HG03575 (cell line): ENCODE measurements around the gene MISP.
"Not testable (repeated sequence)": the region's sequence is repeated elsewhere in the genome, so short reads cannot be mapped to it uniquely, and the experiment has no call there.

Experiments
- ATAC-seq: cut with Tn5 transposase; IDR thresholded peaks from one replicate; pipeline ENCODE4 v1.9.1; 2021; ENCODE audit not compliant: unreplicated experiment, insufficient number of reproducible peaks, low FRiP score; ENCODE audit errors: extremely low read depth

Gene MISP

DNA sequence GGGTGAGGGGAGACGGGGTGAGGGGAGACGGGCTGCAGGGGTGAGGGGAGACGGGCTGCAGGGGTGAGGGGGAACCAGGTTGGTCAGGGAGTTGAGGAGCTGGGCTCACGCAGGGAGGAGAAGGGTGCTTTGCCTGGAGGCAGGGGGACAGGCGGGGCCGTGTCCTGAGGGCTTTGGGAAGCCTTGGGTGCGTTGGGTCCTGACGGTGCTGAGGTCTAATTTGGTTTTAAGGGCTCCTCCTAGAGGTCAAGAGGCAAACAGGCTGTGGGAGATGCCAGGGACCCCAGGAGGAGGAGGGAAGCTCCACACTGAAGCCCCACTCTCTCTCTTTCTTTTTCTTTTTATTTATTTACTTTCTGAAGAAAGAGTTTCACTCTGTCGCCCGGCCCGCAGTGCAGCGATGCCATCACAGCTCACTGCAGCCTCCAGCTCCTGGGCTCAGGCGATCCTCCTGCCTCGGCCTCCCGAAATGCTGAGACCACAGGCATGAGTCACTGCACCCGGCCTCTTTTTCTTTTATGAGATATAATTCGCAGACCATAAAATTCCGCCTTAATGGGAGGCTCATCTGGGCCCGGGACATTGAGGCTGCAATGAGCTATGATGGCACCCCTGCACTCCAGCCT is 9.3 kb upstream of the MISP start:
- ATAC-seq = no peak

DNA sequence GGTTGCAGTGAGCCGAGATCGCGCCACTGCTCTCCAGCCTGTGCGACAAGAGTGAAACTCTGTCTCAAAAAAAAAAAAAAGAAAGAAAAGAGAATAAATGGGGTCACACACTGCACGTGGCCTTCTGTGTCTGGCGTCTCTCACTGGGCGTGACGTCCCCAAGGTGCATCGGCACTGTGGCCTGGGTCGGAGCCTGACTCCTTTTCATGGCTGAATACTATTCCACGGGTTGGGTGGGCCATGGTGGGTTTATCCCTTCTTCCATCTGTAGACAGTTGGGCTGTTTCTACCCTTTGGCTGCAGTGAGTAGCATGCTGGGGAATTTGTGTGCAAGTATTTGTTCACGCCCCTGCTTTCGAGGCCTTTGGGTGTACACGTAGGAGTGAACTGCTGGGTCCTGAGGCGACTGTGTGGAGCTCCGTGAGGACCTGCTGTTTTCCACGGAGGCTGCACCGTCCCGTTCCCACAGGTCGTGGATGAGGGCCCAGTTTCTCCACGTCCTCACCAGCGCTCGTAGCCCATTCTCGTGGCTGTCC is 8.3 kb upstream of the MISP start:
- ATAC-seq = no peak

DNA sequence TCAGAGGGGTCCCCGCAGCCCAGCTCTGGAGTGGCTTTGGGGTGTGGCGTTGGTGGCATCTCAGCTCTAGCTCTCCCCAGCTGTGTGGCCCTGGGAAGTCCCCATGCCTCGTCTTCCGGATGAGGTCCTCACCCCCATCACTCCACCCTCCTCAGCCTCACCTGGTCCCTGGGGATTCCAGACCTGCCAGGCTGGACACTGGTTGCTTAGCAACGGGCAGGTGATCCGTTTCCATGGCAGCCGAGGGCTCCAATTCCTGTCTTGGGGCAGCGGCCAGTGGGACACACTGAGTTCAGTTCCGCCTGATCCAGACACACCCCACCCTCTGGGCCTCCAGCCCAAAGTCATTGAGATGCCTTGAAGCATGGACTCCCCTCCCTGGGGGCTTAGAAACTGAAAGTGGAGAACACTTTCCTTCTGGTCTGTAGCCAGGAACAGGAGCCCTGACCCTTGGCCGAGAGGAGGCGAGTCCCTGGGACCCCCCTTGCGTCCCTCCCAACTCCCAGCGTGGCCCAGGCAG is 7.7 kb upstream of the MISP start:
- ATAC-seq = no peak

DNA sequence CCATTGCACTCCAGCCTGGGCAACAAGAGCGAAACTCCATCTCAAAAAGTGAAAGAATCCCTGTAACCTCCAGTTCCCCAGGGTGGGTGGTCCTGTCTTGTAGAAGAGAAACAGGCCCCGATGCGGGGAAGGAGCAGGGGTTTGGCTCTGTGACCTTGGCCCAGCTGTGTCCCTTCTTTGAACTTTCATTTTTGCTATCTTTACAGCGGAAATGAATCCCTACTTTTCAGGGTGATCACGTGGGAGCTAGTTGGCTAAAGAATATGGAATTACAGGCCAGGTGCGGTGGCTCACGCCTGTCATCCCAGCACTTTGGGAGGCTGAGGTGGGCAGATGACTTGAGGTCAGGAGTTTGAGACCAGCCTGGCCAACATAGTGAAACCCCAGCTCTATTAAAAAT is 5.8 kb upstream of the MISP start:
- ATAC-seq = not testable (repeated sequence)

DNA sequence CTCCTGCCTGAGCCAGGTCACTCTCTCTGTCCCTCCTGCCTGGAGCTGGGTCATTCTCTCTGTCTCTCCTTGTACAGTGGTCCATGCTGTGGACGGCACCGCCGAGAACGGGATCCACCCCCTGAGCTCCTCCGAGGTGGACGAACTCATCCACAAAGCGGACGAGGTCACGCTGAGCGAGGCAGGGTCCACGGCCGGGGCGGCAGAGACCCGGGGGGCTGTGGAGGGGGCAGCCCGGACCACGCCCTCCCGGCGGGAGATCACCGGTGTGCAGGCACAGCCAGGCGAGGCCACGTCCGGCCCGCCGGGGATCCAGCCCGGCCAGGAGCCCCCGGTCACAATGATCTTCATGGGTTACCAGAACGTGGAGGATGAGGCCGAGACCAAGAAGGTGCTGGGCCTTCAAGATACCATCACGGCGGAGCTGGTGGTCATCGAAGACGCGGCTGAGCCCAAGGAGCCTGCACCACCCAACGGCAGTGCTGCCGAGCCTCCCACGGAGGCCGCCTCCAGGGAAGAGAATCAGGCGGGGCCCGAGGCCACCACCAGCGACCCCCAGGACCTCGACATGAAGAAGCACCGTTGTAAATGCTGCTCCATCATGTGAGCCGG is 4.6 kb upstream of the MISP start:
- no peak for ATAC-seq

DNA sequence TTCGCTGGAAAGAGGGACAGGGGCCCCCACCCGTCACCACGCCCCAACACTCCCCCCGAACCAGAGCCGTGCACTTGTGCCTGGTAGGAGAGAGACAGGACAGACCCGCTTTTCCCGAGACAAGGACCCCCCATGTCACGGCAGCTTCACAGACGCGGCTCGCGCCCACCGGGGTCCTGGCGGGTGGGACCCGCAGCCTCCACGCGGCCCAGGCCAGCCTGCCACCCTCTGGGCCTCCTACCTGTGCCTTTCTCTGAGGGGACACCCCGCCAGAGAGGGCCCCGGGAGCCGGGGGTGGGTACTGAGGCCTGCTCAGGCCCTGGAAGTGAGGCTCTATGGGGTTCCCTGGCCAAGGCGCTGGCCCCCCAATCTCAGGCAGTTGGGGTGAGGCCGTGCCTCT is 4.0 kb upstream of the MISP start:
- no peak for ATAC-seq

DNA sequence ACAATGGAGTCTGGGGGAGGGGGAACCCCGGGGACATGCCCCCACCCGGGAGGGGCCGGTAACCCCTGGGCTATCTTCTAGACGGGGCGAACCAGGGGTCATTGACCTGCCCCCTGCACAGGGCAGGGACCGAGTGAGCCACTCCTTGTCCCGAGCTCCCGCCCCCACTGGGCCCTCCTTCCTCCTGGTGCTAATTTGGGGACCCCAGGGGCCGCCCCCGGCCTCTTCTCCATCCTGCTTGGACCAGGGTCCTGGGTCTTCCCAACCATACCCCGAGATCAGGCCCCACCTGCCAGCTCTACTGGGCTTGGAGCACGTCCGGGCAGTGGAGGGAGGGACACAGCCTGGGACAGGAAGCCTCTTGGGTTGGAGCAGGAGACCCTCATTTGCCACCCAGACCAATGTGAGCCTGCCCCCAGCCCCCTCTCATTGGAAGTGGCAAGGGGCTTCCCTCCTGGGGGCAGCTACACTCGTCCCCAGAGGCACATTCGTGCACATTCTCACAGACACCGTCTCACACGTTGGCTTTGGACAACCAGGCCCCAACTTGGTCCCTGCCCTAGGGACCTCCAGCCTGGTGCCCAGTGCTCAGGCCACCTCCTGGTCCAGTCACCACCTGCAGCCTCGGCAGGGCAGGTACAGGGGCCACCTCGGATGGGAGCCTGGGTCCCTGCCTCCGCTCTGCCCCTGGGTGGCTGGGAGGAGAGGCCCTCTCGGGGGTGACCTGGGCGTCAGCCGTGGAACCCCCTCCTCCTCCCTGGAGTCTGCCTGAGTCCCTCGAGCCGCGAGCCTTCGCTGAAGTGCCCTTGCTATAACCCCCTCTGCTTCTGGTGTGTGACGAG is 3.3 kb upstream of the MISP start:
- no peak for ATAC-seq

DNA sequence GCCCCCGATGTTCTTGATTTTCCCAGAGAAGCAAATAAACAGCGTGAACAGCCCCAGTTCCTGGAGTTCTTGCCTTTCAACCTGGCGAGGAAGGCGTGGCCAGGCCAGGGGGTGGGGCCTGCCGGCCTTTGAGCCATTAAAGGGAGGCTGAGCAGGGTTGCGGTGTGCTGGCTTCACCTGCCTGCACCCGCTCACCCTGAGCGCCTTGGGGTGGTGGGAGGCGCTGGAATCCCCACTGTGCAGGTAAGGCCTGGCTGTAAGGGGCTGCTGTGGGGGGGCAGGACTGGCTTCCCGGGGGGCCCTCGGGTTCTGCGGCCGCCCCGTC is 2.7 kb upstream of the MISP start:
- no peak for ATAC-seq

DNA sequence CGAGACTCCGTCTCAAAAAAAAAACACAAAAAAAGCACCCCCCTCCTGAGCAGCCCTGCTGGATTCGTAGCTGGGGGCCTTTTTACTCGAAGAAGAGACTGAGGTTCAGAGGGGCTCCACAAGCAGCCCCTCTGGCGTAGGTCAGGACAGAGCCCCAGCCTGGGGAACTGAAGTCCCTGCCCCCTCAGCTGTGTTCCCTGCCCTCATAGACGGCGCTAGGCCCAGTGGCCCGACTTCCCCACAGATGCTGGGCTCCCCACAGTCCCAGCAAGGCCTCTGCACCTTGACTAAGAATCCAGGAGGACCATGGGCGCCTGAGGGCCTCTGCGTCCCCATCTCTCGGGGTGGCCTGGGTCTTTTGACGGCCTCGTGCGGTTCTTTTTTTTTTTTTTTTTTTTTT is 1.1 kb upstream of the MISP start:
- no peak for ATAC-seq

DNA sequence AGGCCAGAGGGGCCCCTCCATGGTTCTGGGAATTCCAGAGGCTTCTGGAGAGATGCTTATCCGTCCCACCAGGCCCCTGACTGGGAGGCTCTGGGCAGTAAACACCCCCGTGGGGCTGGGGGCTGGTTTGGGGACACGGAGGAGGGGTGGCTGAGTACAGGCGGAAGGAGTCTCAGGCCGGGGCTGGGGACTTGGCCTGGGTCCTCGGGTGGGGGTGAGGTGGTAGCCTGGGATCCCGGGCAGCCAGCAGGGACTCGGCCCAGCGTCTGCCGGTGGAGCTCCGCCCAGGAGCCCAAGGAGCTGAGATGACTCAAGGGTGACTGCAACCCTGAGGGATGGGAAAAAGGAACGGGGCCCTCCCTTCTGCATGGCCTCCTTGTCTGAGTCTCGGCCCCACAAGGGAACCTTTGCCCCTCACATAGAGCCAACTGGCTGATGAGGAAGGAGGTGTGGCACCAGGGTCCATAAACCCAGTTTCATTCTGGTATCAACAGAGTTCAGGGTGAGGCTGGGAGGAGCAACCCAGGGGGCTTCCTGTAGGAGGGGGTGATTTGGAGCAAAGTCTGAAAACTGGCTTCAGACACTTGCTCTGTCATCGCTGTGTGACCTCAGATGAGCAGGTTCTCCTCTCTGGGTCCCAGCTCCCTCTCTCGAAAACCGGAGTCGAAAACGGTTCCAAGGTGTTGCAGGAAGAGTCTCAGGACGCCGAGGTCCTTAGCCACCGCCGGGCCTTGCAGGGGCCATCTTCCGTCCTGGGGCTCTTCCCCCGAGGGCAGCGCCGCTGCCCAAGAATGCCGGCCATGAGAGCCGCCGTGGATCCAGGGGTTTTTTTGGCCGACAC is 809 bp downstream of the MISP start:
- no peak for ATAC-seq

DNA sequence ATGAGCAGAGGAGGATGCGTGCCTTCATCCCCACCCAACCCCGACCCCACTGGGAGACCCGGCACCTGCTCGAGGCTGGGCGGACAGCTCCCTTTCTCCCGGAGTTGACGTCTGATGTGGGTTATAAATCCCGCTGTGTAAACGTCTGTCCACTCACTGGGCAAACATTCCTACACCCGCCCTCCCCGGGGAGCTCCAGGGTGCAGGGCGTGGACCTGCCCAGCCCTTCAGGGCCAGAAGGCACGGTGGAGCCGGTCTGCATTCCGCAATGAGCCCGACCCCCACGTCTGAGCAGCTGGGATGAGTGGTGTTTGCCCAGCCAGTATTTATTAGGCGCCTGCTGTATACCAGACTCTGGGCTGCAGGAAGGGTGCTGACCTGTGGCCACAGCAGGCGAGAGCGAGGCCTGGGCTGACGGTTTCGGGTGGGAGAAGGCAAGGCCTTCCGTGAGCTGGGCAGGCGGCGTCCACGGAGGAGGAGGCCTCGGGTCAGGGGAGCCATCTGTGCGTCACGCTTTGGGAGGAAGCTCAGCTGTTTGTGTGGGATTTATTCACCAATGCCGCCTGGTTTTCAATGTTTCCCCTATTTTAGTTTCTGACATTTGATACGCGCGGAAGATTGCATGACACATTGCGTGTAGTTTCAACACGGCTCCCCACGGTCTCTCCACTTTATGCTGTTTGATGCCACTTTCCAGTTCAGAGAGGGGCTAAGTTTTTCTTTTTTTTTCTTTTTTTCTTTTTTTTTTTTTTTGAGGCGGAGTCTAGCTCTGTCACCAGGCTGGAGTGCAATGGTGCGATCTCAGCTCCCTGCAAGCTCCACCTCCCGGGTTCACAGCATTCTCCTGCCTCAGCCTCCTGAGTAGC is 2.0 kb downstream of the MISP start:
- ATAC-seq = no peak

DNA sequence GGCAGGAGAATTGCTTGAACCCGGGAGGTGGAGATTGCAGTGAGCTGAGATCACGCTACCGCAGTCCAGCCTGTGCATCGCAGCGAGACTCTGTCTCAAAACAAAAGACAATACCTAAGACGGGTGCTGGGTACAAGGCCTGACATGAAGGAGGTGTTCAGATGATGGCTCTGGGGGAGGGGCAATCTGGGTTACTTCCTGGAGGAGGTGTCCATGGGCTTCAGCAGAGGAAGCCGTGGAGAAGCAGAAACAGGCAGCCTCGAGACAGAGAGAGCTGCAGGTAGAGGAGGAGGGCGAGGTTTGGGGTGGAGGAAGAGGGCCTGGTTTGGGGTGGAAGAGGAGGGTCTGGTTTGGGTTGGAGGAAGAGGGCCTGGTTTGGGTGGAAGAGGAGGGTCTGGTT is 3.6 kb downstream of the MISP start:
- no peak for ATAC-seq

DNA sequence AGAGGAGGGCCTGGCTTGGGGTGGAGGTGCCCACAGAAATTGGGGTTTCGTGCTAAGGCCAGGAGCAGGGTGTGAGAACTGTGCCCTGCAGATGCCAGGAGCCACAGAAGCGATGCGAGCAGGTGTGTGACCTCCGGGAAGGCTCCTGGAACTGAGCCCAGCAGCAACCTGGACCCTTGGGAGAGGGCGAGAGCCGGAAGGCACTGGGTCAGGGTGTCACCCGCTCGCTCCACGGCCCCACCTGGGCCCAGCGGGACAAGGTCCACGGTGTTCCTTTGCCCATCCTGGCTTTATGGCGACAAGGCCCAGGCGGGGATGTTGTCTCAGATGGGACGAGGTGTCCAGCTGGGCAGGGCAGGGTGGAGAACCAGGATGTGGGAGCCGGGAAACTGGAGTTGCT is 4.2 kb downstream of the MISP start:
- ATAC-seq = no peak

DNA sequence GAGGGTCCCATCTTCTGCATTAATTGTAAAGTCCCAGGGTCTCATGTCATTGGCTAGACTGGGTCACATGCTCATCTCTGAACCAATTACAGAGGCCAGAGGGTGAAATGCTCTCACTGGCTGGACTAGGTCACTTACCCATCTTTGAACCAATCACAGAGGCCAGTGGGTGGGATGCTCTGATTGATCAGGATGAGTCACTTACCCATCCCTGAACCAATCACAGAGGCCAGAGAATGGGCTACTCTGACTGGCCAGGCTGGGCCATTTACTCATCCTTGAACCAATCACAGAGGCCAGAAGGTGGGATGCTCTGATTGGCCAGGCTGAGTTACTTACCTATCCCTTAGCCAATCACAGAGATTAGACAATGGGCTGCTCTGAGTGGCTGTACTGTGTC is 5.3 kb downstream of the MISP start:
- no peak for ATAC-seq

DNA sequence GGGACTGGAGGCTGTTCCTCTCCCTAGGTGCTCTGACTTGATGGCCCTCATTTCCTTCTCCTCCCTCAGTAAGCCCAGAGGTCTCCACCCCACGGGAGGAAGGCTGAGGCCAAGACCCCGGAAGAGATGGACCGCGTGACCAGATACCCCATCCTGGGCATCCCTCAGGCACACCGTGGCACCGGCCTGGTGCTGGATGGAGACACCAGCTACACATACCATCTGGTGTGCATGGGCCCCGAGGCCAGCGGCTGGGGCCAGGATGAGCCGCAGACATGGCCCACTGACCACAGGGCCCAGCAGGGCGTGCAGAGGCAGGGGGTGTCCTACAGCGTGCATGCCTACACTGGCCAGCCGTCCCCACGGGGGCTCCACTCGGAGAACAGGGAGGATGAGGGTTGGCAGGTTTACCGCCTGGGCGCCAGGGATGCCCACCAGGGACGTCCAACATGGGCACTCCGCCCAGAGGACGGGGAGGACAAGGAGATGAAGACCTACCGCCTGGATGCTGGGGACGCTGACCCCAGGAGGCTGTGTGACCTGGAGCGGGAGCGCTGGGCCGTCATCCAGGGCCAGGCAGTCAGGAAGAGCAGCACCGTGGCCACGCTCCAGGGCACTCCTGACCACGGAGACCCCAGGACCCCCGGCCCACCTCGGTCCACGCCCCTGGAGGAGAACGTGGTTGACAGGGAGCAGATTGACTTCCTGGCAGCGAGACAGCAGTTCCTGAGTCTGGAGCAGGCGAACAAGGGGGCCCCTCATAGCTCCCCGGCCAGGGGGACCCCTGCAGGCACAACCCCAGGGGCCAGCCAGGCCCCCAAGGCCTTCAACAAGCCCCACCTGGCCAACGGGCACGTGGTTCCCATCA is 6.1 kb downstream of the MISP start:
- ATAC-seq = no peak

DNA sequence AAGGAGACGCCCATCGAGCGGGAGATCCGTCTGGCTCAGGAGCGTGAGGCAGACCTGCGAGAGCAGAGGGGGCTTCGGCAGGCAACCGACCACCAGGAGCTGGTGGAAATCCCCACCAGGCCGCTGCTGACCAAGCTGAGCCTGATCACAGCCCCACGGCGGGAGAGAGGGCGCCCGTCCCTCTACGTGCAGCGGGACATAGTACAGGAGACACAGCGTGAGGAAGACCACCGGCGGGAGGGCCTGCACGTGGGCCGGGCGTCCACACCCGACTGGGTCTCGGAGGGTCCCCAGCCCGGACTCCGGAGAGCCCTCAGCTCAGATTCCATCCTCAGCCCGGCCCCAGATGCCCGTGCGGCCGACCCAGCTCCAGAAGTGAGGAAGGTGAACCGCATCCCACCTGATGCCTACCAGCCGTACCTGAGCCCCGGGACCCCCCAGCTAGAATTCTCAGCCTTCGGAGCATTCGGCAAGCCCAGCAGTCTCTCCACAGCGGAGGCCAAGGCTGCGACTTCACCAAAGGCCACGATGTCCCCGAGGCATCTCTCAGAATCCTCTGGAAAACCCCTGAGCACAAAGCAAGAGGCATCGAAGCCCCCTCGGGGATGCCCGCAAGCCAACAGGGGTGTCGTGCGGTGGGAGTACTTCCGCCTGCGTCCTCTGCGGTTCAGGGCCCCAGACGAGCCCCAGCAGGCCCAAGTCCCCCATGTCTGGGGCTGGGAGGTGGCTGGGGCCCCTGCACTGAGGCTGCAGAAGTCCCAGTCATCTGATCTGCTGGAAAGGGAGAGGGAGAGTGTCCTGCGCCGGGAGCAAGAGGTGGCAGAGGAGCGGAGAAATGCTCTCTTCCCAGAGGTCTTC is 7.1 kb downstream of the MISP start:
- no peak for ATAC-seq

DNA sequence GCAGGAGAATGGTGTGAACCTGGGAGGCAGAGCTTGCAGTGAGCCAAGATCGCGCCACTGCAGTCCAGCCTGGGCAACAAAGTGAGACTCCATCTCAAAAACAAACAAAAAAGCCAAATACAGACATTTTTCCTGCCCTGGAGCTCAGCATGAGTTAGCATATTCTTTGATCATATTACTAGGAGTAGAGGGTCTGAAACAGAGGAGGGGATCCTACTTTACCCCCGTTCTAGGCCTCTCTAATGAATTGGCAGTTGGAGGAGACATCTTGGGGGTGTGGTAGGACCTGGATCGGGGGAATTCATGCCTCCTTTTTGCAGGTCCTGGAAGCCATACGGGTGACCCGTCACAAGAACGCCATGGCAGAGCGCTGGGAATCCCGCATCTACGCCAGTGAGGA is 12.3 kb downstream of the MISP start:
- ATAC-seq = no peak
